Measurements from ENCODE around the gene SEC22A. TPM values are rescaled to one million over a fixed set of nuclear protein-coding genes. Genes with fewer than 3 reads are reported as not detected.

Gene SEC22A
- total and polyA plus RNA-seq, 2 of the 8 experiments (the other 6 are each of a cell fraction or from before 2014, with no cell fraction given): 10.6 to 17.1 TPM

DNA sequence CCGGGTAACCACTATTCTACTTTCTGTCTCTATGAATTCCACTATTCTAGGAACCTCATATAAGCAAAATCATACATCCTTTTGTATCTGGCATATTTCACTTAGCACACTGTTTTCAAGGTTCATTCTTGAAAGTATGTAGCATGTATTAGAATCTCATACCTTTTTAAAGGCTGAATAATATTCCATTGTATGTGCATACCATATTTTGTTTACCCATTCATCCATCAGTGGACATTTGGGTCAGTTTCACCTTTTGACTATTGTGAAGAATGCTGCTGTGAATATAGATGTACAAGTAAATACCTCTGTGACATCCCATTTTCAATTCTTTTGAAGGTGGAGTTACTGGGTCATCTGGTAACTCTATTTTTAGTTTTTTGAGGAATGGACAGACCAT, 36.6 kb upstream of the SEC22A start:
- no peaks in the 10 kb centered on the region for H3K79me1 ChIP-seq (ENCODE audit: low read depth, low read length)
- H4K8ac ChIP-seq (ENCODE audit: extremely low read depth, insufficient read depth, low read length): no peak overlapping the region
- CTCF ChIA-PET (ENCODE audit: partially characterized antibody): interaction anchor here (0.9 kb wide), 1 partner anchor 395 kb away, joined by 4 read pairs; no protein-coding TSS in a partner anchor
- H3K23me2 ChIP-seq (ENCODE audit: low read depth, low read length): no peaks in the 10 kb centered on the region
- no peak overlapping the region for H3K4me2 ChIP-seq (ENCODE audit: insufficient read depth in 1 of 2, low read depth in 2 of 2, low read length in 2 of 2)
- no peak overlapping the region for H3K14ac ChIP-seq (ENCODE audit: insufficient read length)
- no peaks in the 10 kb centered on the region for H4K20me1 ChIP-seq (replicated peaks in 1 of 2; ENCODE audit: control insufficient read depth in 1 of 2, insufficient read depth in 2 of 2, low read length in 2 of 2)
- H4K5ac ChIP-seq (ENCODE audit: insufficient read length, low read depth, low read length): no peak overlapping the region
- H2BK12ac ChIP-seq (ENCODE audit: low read depth, low read length): no peak overlapping the region
- H3K4me1 ChIP-seq (replicated peaks in 1 of 4; ENCODE audit: control insufficient read depth in 3 of 4, insufficient read depth in 4 of 4, low read length in 3 of 4): no peaks in the 10 kb centered on the region
- TF ChIP-seq ZNF274 (IDR thresholded peaks at IDR 0.05; ENCODE audit: borderline replicate concordance, extremely low read depth, low read length): no peak
- TF ChIP-seq, protein P1, sequence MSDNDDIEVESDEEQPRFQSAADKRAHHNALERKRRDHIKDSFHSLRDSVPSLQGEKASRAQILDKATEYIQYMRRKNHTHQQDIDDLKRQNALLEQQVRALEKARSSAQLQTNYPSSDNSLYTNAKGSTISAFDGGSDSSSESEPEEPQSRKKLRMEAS (IDR thresholded peaks at IDR 0.05): no peak
- no peak for TF ChIP-seq SP2 (IDR thresholded peaks at IDR 0.05; ENCODE audit: low read length)
- no peak for TF ChIP-seq JUND (IDR thresholded peaks at IDR 0.05; ENCODE audit: low read length)
- TF ChIP-seq KDM1A (IDR thresholded peaks at IDR 0.05; ENCODE audit: borderline replicate concordance, low read length): no peak
- no peak for TF ChIP-seq NRF1 (IDR thresholded peaks at IDR 0.05; ENCODE audit: low read depth, low read length)
- H2BK15ac ChIP-seq (ENCODE audit: low read length): no peak overlapping the region
- 95% methylated on average over 1 of the region's 1 CpG; no CpG with 5 or more reads in 1 of the 2 experiments for WGBS, 2 experiments (ENCODE audit: extremely low coverage in 1 of 2, insufficient coverage in 1 of 2, insufficient read length in 1 of 2, insufficient replicate concordance in 2 of 2, low coverage in 1 of 2, low lambda C conversion rate in 2 of 2, missing lambda C conversion rate in 1 of 2)
- H3K79me2 ChIP-seq (ENCODE audit: control insufficient read depth in 1 of 2, insufficient read depth in 2 of 2, low read length in 2 of 2): no peaks in the 10 kb centered on the region
- H2AFZ ChIP-seq (ENCODE audit: low read length): no peak overlapping the region
- no peak overlapping the region for H3K18ac ChIP-seq (ENCODE audit: extremely low read depth, low read length)
- no peak overlapping the region for H2BK5ac ChIP-seq (ENCODE audit: low read depth, low read length)
- no peak overlapping the region for H3K4me3 ChIP-seq (ENCODE audit: extremely low read depth in 1 of 4, insufficient read depth in 2 of 4, low read depth in 3 of 4, low read length in 4 of 4)
- FAIRE-seq (no peak), DNase-seq (ENCODE audit: low read depth in 1 of 2, low spot score in 2 of 2) (no peak)
- H4K91ac ChIP-seq (replicated peaks; ENCODE audit: insufficient read length, low read length): no peak overlapping the region
- no peak overlapping the region for H3K9ac ChIP-seq (replicated peaks in 1 of 4; ENCODE audit: extremely low read depth in 1 of 4, low read depth in 3 of 4, low read length in 3 of 4)
- no peak overlapping the region for H3K27ac ChIP-seq (ENCODE audit: low read depth, low read length)
- H3K56ac ChIP-seq (replicated peaks; ENCODE audit: insufficient read length, low read depth, low read length): no peak overlapping the region
- no peak overlapping the region for H3K23ac ChIP-seq (ENCODE audit: insufficient read length)
- 0 out of 4 replicates have a peak, but pooled peaks cover 0 to 2% of the 10 kb centered on the region in 2 experiments for H3K9me3 ChIP-seq (ENCODE audit: insufficient read depth in 2 of 2, low read depth in 1 of 2, low read length in 1 of 2)
- H3K4ac ChIP-seq (replicated peaks; ENCODE audit: insufficient read length, low read depth, low read length): no peak overlapping the region
- POLR2A ChIA-PET (ENCODE audit: partially characterized antibody): no interaction called here
- no peak overlapping the region for H2BK120ac ChIP-seq (replicated peaks; ENCODE audit: low read depth, low read length)
- no peak overlapping the region for H2BK20ac ChIP-seq (ENCODE audit: low read length)
- peaks cover 0 to 20% (median 11%) of the 10 kb centered on the region in 4 experiments; a peak in 5 of 8 replicates for H3K36me3 ChIP-seq (ENCODE audit: control insufficient read depth in 2 of 4, insufficient read depth in 4 of 4, low read length in 3 of 4)
- no peak overlapping the region for H2AK5ac ChIP-seq (ENCODE audit: low read depth, low read length)
- no peaks in the 10 kb centered on the region for H3K27me3 ChIP-seq (replicated peaks in 1 of 4; ENCODE audit: control insufficient read depth in 3 of 4, extremely low read depth in 1 of 4, insufficient read depth in 3 of 4, low read length in 3 of 4)
